ENCODE measurements around the gene CGREF1.
"Not testable (repeated sequence)": the region's sequence is repeated elsewhere in the genome, so short reads cannot be mapped to it uniquely, and the experiment has no call there.

Gene CGREF1

GRCh38 chr2:27078267-27079194, 40.4 kb downstream of the CGREF1 start, which contains the start of gene EMILIN1:
Gene EMILIN1, plus strand, starts transcription at chr2:27078615. Its CDS starts 451 bp downstream, at chr2:27079066.
- ATAC-seq = no peak
- Mint-ChIP-seq H3K4me3 (no peak within 1 kb of the TSS), H3K36me3 (no peaks in the 10 kb centered on the region), H3K4me1 (peaks cover 58% of the 10 kb centered on the region), H3K27ac (peak within 1 kb of the TSS; percentile 5), H3K27me3 (no peaks in the 10 kb centered on the region), H3K9me3 (peaks cover 2% of the 10 kb centered on the region)

- Mint-ChIP-seq H3K27ac (peak overlapping the region; percentile 5), H3K4me3 (no peak overlapping the region), H3K9me3 (peaks cover 2% of the 10 kb centered on the region), H3K36me3 (no peaks in the 10 kb centered on the region), H3K4me1 (peaks cover 62% of the 10 kb centered on the region), H3K27me3 (no peaks in the 10 kb centered on the region)
- no peak for ATAC-seq
Measured at GRCh38 chr2:27077231-27077630, 41.7 kb downstream of the CGREF1 start.

GRCh38 chr2:27076323-27076722, 42.6 kb downstream of the CGREF1 start:
- peak overlapping the region; percentile 51 for H3K27ac Mint-ChIP-seq
- ATAC-seq = no peak
- peaks cover 2% of the 10 kb centered on the region for H3K9me3 Mint-ChIP-seq
- no peaks in the 10 kb centered on the region for H3K36me3 Mint-ChIP-seq
- H3K4me1 Mint-ChIP-seq = peaks cover 62% of the 10 kb centered on the region
- H3K4me3 Mint-ChIP-seq = peak overlapping the region; percentile 38
- H3K27me3 Mint-ChIP-seq = no peaks in the 10 kb centered on the region

DNA sequence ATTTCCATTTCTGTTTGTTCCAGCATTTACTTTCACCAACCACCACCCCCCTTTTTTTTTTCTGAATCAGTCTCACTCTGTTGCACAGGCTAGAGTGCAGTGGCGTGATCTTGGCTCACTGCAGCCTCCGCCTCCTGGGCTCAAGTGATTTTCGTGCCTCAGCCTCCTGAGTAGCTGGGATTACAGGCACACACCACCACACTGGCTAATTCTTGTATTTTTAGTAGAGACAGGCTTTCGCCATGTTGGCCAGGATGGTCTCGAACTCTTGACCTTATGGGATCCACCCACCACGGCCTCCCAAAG, 43.4 kb downstream of the CGREF1 start:
- H3K9me3 Mint-ChIP-seq, H3K27me3 Mint-ChIP-seq, H3K36me3 Mint-ChIP-seq, ATAC-seq: not testable (repeated sequence)
- Mint-ChIP-seq H3K4me1 (peaks cover 59% of the 10 kb centered on the region), H3K4me3 (peak overlapping the region; percentile 8), H3K27ac (peak overlapping the region; percentile 51)

DNA sequence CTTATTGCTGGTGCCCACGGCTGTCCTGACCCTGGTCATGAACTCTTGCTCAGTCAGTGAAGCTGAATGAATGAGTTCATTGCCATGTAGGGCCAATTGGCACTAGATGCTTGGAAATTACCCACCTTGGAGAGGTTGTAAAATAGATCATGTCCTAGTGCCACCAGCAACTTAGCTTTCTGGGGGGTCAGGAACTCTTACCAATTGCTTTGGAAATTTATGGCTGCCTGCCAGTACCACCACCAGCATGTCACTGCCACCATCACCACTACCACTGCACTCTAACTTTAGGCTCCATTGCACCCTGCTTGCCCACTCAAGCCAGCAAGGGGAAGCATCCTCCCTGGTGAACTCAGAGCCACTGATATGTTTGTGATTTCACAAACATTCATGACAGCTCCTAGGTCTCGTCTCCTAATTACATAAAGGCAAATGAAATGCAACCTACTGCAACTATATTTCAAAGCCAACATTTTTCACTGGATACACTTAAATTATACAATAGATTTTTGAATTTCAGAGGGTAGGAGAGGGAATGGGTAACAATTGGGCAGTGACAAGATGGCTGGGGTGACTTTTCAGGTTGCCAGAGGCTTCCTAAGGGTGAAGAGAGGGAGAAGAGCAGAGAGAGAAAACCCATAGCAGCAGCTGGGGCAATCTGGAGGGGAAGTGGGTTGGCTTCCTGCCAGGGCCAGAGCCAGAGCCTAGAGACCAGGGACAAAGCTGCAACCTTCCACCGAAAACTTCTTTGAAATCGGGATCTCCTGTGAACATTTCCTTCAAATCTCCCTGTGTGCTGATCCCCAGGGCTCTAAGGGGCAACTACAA, 44.0 kb downstream of the CGREF1 start:
- Mint-ChIP-seq H3K4me1 (peaks cover 59% of the 10 kb centered on the region), H3K27me3 (no peaks in the 10 kb centered on the region), H3K9me3 (peaks cover 2% of the 10 kb centered on the region), H3K4me3 (peak overlapping the region; percentile 8), H3K36me3 (peaks cover 3% of the 10 kb centered on the region), H3K27ac (peak overlapping the region; percentile 51)
- ATAC-seq = no peak

DNA sequence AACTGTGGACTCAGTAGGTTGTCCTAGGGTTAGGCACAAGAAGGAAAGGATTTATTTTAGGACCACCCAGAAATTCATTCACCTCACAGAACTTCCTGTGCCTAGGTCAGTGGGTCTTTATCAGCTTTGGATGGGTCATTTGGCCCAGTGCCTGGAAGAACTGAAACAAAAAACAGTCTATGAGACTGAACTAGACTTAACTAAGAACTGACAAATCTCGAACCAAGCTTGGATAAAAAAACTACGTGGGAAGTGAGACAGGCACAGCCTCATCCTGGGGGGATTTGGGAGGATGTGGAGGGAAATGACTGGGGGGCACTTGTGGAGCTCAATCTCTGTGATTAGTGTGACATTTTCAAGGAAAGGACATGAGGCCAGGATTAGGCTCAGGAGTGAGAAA, 45.1 kb downstream of the CGREF1 start:
- Mint-ChIP-seq H3K4me1 (peaks cover 69% of the 10 kb centered on the region), H3K9me3 (peaks cover 2% of the 10 kb centered on the region), H3K36me3 (peaks cover 15% of the 10 kb centered on the region), H3K27me3 (no peaks in the 10 kb centered on the region), H3K27ac (peak overlapping the region; percentile 44), H3K4me3 (no peak overlapping the region)
- no peak for ATAC-seq

DNA sequence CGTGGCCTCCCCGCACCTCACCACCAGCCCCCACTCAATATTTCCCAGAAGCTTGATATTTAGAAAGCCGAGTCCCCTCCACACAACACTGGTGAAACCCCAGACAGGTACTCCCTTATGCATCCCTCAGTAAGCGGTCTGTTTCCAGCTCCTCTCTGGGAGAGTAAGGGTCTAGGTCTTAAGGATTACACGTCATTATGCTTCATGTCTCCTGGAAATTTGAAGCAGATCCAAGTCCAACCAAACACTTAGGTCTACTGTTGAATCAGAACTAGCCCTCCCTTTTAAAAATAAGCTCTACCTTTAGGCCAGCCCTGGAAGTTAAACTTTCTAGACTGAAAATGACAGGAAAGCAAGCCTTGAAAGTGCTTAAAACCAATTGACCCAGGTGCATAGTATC, 46.0 kb downstream of the CGREF1 start:
- no peak for ATAC-seq
- Mint-ChIP-seq H3K4me3 (peak overlapping the region; percentile 89), H3K27me3 (no peaks in the 10 kb centered on the region), H3K9me3 (peaks cover 2% of the 10 kb centered on the region), H3K27ac (peak overlapping the region; percentile 44), H3K36me3 (peaks cover 23% of the 10 kb centered on the region), H3K4me1 (peaks cover 75% of the 10 kb centered on the region)

- Mint-ChIP-seq H3K27me3 (no peaks in the 10 kb centered on the region), H3K27ac (peak overlapping the region; percentile 81), H3K4me1 (peaks cover 68% of the 10 kb centered on the region), H3K4me3 (peak overlapping the region; percentile 89), H3K36me3 (peaks cover 23% of the 10 kb centered on the region), H3K9me3 (peaks cover 2% of the 10 kb centered on the region)
- no peak for ATAC-seq
Measured at GRCh38 chr2:27071990-27072830, 46.7 kb downstream of the CGREF1 start.

DNA sequence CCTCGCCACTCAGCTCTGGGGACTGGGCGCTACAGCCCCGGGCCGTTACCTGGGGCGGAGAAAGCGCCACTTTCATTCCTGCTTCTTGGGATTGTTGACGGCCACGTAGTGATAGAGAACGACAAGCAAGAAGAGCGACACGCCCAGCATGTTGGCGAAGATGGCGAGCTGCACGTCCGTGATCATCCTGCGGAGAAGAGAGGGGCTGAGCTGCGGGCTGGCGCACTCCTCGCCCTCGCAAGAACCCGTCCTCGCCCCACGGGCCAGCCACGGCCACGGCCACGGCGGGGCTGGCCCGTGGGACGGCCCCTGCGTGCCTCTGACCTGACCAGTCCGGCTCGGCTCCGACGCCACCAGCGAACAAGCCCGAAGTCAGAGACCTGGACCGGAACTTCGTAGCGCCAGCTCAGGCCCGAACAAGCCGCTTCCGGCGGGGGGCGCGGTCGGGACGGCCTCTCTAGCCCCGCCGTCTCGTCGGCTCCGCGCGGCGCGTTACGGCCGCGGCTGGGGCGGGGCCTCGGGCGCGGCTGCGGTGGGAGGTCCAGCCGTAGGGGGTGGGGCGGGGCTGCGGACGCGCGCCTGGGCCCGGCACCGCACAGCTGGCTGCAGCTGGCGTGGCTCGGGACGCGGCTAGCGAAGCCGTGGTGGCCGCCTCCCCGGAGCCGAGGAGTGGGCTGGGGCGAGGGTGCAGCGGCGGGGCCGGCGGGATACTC, 47.5 kb downstream of the CGREF1 start, which contains the start of gene OST4:
TSS of gene OST4 (minus strand) at position 378 of the 713 bp plus-strand sequence.
- H3K36me3 Mint-ChIP-seq = peaks cover 24% of the 10 kb centered on the region
- H3K9me3 Mint-ChIP-seq = peaks cover 2% of the 10 kb centered on the region
- peak; percentile 98 for ATAC-seq
- peak within 1 kb of the TSS; percentile 89 for H3K4me3 Mint-ChIP-seq
- peak within 1 kb of the TSS; percentile 81 for H3K27ac Mint-ChIP-seq
- H3K27me3 Mint-ChIP-seq = no peaks in the 10 kb centered on the region
- H3K4me1 Mint-ChIP-seq = peaks cover 65% of the 10 kb centered on the region

DNA sequence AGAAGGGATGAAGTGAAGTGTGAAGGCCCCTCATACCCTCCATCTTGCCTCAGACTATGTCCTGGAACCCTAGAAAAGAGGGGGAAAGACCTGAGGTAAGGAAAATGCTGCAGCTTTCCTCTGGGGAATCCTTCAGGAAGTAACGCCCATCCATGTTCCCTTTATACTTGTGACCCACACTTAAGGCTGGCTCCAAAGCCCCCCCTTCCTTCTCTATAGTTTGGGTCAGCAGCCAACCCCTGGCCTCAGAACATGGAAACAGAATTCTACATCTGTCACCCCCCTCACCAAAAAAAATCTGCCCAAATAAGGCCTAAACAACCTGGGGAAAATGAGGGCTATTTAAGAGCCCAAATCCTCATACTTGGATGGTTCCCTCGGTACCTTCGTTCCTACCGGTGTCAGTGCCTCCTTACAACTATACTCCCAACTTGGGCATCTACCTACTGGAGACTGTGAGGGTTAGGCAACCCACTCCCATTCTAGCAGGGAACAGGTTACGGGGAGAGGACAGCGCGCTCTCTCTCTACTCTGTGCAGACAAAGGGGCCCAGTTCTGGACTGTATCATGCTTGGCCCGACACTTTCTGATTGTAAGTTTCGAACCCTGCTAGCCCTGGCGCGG, 48.2 kb downstream of the CGREF1 start:
- H3K4me1 Mint-ChIP-seq = peaks cover 65% of the 10 kb centered on the region
- no peaks in the 10 kb centered on the region for H3K9me3 Mint-ChIP-seq
- no peak for ATAC-seq
- H3K27me3 Mint-ChIP-seq = no peaks in the 10 kb centered on the region
- H3K4me3 Mint-ChIP-seq = peak overlapping the region; percentile 89
- peak overlapping the region; percentile 81 for H3K27ac Mint-ChIP-seq
- H3K36me3 Mint-ChIP-seq = peaks cover 31% of the 10 kb centered on the region

GRCh38 chr2:27069961-27070618, 48.8 kb downstream of the CGREF1 start:
- Mint-ChIP-seq H3K4me3 (peak overlapping the region; percentile 89), H3K4me1 (peaks cover 65% of the 10 kb centered on the region), H3K9me3 (no peaks in the 10 kb centered on the region), H3K36me3 (peaks cover 38% of the 10 kb centered on the region), H3K27ac (peak overlapping the region; percentile 81), H3K27me3 (no peaks in the 10 kb centered on the region)
- no peak for ATAC-seq

- H3K36me3 Mint-ChIP-seq = peaks cover 41% of the 10 kb centered on the region
- no peak overlapping the region for H3K4me3 Mint-ChIP-seq
- ATAC-seq = no peak
- H3K9me3 Mint-ChIP-seq = no peaks in the 10 kb centered on the region
- peak overlapping the region; percentile 81 for H3K27ac Mint-ChIP-seq
- H3K4me1 Mint-ChIP-seq = peaks cover 59% of the 10 kb centered on the region
- H3K27me3 Mint-ChIP-seq = no peaks in the 10 kb centered on the region
Measured at GRCh38 chr2:27069436-27069835, 49.5 kb downstream of the CGREF1 start.

GRCh38 chr2:27067385-27067784, 51.5 kb downstream of the CGREF1 start:
- H3K4me3 Mint-ChIP-seq = no peak overlapping the region
- H3K27me3 Mint-ChIP-seq = no peaks in the 10 kb centered on the region
- peaks cover 57% of the 10 kb centered on the region for H3K36me3 Mint-ChIP-seq
- peaks cover 51% of the 10 kb centered on the region for H3K4me1 Mint-ChIP-seq
- no peak overlapping the region for H3K27ac Mint-ChIP-seq
- ATAC-seq = no peak
- H3K9me3 Mint-ChIP-seq = no peaks in the 10 kb centered on the region

Measured in stimulated activated memory B cell treated with anti-CD40 and anti-IgM and Interleukin-4, amounts not matched to agents 10 μg/mL and 1 μg/mL and 100 μg/mL, for 72 hours (primary cell).